AG10803 (cell line): Measurements from ENCODE around the gene TDRD7.

Experiments used
- DNase-seq: peaks from one replicate; pipeline ENCODE4 v3.0.0; 2010; ENCODE audit warnings: low read depth
- H3K4me3 ChIP-seq: 2 replicates; pipeline ENCODE4 v1.5.1; 2011; ENCODE audit warnings: mild to moderate bottlenecking, low read length, control low read depth
- CTCF ChIP-seq: conservative IDR thresholded peaks from 2 replicates; pipeline ENCODE4 v1.5.1; 2011; ENCODE audit warnings: mild to moderate bottlenecking, low read length, control low read depth, inconsistent platforms

The TDRD7 gene

GRCh38 chr9:97502222-97502983 is 90.5 kb downstream of the TDRD7 start:
- no peak for DNase-seq
- no peak for TF ChIP-seq CTCF
- peak overlapping the region; percentile 7; the same call in 1 of the 2 replicates for H3K4me3 ChIP-seq

- no peak for TF ChIP-seq CTCF
- no peak overlapping the region for H3K4me3 ChIP-seq
- no peak for DNase-seq
Observed at GRCh38 chr9:97502984-97503861, 91.3 kb downstream of the TDRD7 start.

- no peak for DNase-seq
- TF ChIP-seq CTCF, result no peak
- H3K4me3 ChIP-seq, result no peak overlapping the region
Observed at GRCh38 chr9:97503862-97504210, 91.9 kb downstream of the TDRD7 start.

- H3K4me3 ChIP-seq, result no peak overlapping the region
- DNase-seq, result no peak
- TF ChIP-seq CTCF, result no peak
Observed at GRCh38 chr9:97504381-97505216, 92.7 kb downstream of the TDRD7 start.

- no peak for DNase-seq
- H3K4me3 ChIP-seq, result no peak overlapping the region
- TF ChIP-seq CTCF, result no peak
Observed at GRCh38 chr9:97505845-97506244, 93.9 kb downstream of the TDRD7 start.

- no peak for TF ChIP-seq CTCF
- H3K4me3 ChIP-seq, result no peak overlapping the region
- no peak for DNase-seq
Observed at GRCh38 chr9:97506306-97506705, 94.4 kb downstream of the TDRD7 start.
